OCI-LY3 (cell line): ENCODE data around the gene NRXN3.

Experiments used
- H2AFZ ChIP-seq: fragments of 200-600, 300-600 bp; shearing (Covaris generic); 2 replicates; pipeline ENCODE4 v1.6.0; 2014; ENCODE audit warnings: antibody characterized with exemption, low read depth, low read length
- H3K27ac ChIP-seq: fragments of 200-600, 300-600 bp; sonication (generic); 2 replicates; pipeline ENCODE4 v1.5.1; 2014; ENCODE audit warnings: mild to moderate bottlenecking, low read length, moderate library complexity, mixed read lengths
- H3K27me3 ChIP-seq: fragments of 200-600, 300-600 bp; sonication (generic); 2 replicates; pipeline ENCODE4 v1.6.1; 2014; ENCODE audit warnings: low read depth, low read length, mixed read lengths
- H3K36me3 ChIP-seq: fragments of 200-600, 300-600 bp; sonication (generic); replicated peaks from 2 replicates; pipeline ENCODE3; 2014; ENCODE audit warnings: low read depth, low read length, mixed read lengths
- H3K4me1 ChIP-seq: fragments of 300-600, 200-600 bp; sonication (generic); 2 replicates; pipeline ENCODE4 v1.6.1; 2014; ENCODE audit warnings: low read length, mixed read lengths
- H3K4me2 ChIP-seq: fragments of 200-600, 300-600 bp; sonication (generic); 2 replicates; pipeline ENCODE4 v1.6.1; 2014; ENCODE audit warnings: low read length, mixed read lengths
- H3K4me3 ChIP-seq: fragments of 300-600, 200-600 bp; sonication (generic); 2 replicates; pipeline ENCODE4 v1.5.1; 2014; ENCODE audit warnings: antibody characterized with exemption, mild to moderate bottlenecking, low read length, moderate library complexity
- H3K79me2 ChIP-seq: fragments of 300-600, 200-600 bp; shearing (Covaris generic); 2 replicates; pipeline ENCODE4 v1.6.1; 2014; ENCODE audit warnings: mild to moderate bottlenecking, low read length, mixed read lengths
- H3K9ac ChIP-seq: fragments of 300-600, 200-600 bp; shearing (Covaris generic); 2 replicates; pipeline ENCODE4 v1.6.0; 2014; ENCODE audit warnings: mild to moderate bottlenecking, low read length, moderate library complexity
- H3K9me3 ChIP-seq: fragments of 200-600, 300-600 bp; shearing (Covaris generic); 2 replicates; pipeline ENCODE4 v1.6.1; 2014; ENCODE audit warnings: low read length, mixed read lengths; ENCODE audit not compliant: insufficient read depth
- H4K20me1 ChIP-seq: fragments of 200-600, 300-600 bp; sonication (generic); 2 replicates; pipeline ENCODE4 v1.6.1; 2016; ENCODE audit warnings: low read length, mixed read lengths; ENCODE audit not compliant: insufficient read depth
- CTCF ChIP-seq: fragments of 200-600, 300-600 bp; sonication (generic); IDR thresholded peaks from 2 replicates; pipeline ENCODE4 v1.5.1; 2014; ENCODE audit warnings: antibody characterized with exemption, low read length, low read depth
- EZH2phosphoT487 ChIP-seq: fragments of 200-600 bp; shearing (Covaris generic); IDR thresholded peaks from 2 replicates; pipeline ENCODE4 v1.6.1; 2018; ENCODE audit warnings: antibody characterized with exemption, mixed run types, low read depth

The NRXN3 gene

GRCh38 chr14:78243187-78243586, 73.0 kb downstream of the NRXN3 start:
- Histone ChIP-seq H3K36me3 (no peaks in the 10 kb centered on the region), H2AFZ (no peak overlapping the region), H3K79me2 (no peaks in the 10 kb centered on the region), H3K9ac (no peak overlapping the region), H3K4me1 (no peaks in the 10 kb centered on the region), H3K9me3 (no peaks in the 10 kb centered on the region), H3K27ac (no peak overlapping the region), H4K20me1 (no peaks in the 10 kb centered on the region), H3K4me2 (no peak overlapping the region), H3K4me3 (no peak overlapping the region), H3K27me3 (peaks cover 12% of the 10 kb centered on the region; the same call in 1 of the 2 replicates)
- TF ChIP-seq CTCF (no peak), EZH2phosphoT487 (no peak)

DNA sequence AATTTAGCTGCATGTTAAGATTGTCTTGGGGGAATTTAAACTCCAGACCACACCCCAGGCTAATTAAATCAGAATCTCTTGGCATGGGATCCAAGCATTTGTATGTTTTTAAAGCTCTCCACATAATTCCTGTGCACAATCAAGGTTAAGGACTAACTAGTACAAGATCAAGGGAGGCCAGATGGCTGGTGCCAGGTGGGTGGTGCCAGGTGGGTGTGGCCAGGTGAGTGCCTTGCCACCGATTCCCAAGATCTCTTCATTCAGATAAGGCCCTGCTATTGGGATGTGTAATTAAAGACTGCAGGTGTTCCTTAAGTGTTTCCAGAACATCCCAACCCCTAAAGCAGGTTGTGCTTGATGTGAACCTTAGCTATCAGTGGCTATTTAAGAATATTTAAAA, 75.1 kb downstream of the NRXN3 start:
- no peaks in the 10 kb centered on the region for H3K4me1 ChIP-seq
- H3K9me3 ChIP-seq = no peaks in the 10 kb centered on the region
- no peak overlapping the region for H3K4me2 ChIP-seq
- no peaks in the 10 kb centered on the region for H3K79me2 ChIP-seq
- H3K36me3 ChIP-seq = no peaks in the 10 kb centered on the region
- H3K4me3 ChIP-seq = no peak overlapping the region
- TF ChIP-seq CTCF (no peak), EZH2phosphoT487 (no peak)
- no peak overlapping the region for H3K27ac ChIP-seq
- no peak overlapping the region for H2AFZ ChIP-seq
- H4K20me1 ChIP-seq = no peaks in the 10 kb centered on the region
- no peak overlapping the region for H3K9ac ChIP-seq
- H3K27me3 ChIP-seq = peaks cover 7% of the 10 kb centered on the region; the same call in 1 of the 2 replicates

DNA sequence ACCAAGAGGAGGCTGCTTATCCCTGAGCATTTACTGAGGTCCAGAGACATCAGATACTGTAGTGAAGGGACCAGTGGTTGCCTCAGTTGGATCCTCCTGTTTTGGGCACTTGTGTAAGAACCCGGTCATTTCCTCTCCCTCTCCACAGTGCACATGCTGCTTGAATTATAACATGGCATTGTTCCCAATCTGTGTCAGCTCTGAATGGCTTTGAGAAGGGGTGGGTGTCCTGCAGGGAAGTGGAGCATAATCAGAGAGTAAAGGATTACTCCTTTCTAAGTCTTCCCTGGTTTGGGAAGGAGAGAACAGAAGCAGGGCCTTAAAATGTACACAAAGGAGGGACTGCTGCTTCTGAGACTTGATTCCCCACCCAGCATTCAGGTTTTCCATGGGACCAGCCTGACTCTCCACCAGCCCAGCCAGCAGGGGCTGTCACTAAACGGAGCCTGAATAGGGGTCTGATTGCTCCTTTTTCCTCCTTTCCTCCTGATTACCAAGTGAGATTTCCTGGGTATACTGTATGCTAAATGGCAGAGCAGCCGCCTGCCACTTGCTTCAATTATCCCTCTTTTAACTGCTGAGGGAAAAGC, 78.4 kb downstream of the NRXN3 start:
- Histone ChIP-seq H3K9me3 (no peaks in the 10 kb centered on the region), H4K20me1 (no peaks in the 10 kb centered on the region), H3K4me2 (no peak overlapping the region), H3K4me1 (no peaks in the 10 kb centered on the region), H3K4me3 (no peak overlapping the region), H3K9ac (no peak overlapping the region), H3K27me3 (0 out of 2 replicates have a peak, but pooled peaks cover 2% of the 10 kb centered on the region), H3K79me2 (no peaks in the 10 kb centered on the region), H3K36me3 (no peaks in the 10 kb centered on the region), H3K27ac (no peak overlapping the region), H2AFZ (no peak overlapping the region)
- TF ChIP-seq EZH2phosphoT487 (no peak), CTCF (no peak)

GRCh38 chr14:78251308-78251707, 81.1 kb downstream of the NRXN3 start:
- no peaks in the 10 kb centered on the region for H3K9me3 ChIP-seq
- H3K27ac ChIP-seq = no peak overlapping the region
- H3K4me1 ChIP-seq = no peaks in the 10 kb centered on the region
- no peaks in the 10 kb centered on the region for H4K20me1 ChIP-seq
- no peak overlapping the region for H3K4me3 ChIP-seq
- no peaks in the 10 kb centered on the region for H3K79me2 ChIP-seq
- no peaks in the 10 kb centered on the region for H3K36me3 ChIP-seq
- no peak overlapping the region for H2AFZ ChIP-seq
- no peak overlapping the region for H3K9ac ChIP-seq
- no peak for TF ChIP-seq CTCF
- no peak for TF ChIP-seq EZH2phosphoT487
- no peaks in the 10 kb centered on the region for H3K27me3 ChIP-seq
- H3K4me2 ChIP-seq = no peak overlapping the region
